Stimulated activated CD4-positive, alpha-beta T cell treated with anti-CD3 and anti-CD28 coated beads, Interleukin-2, amount 100 ng/mL, for 48 hours (primary cell): ENCODE data around the gene MGMT.

Source experiments
- DNase-seq, 2 donors: peaks; one replicate each; pipeline ENCODE4 v3.0.0-alpha.2; 2020

MGMT gene

DNA sequence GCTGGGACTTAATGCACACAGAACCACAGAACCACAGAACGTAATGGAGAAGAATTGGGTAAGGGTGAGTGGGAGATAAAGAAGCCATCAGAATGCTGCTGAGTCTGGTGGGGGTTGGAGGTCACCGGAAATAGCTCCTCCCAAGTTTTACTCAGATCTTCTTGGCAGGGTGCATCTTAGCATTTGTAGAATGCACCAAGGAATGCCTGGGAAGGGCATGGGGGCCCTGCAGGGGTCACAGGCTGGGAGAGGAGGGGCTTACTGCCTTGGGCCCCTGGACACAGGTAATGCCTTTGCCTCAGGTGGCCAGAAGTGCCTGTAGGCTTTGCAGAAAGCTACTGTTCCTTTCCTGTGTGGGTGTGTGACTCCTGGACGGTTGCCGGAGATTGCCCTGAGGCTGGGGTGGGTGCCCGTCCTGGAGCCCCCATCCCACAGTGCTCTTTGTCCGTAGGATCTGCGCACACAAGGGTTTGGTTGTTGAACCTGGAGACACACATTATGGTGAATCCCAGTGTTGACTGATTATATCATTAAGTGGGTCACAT, 55.1 kb downstream of the MGMT start:
- no peak for DNase-seq

GRCh38 chr10:129523031-129523722, 56.1 kb downstream of the MGMT start:
- DNase-seq: no peak

GRCh38 chr10:129523723-129524316, 56.8 kb downstream of the MGMT start:
- no peak for DNase-seq

GRCh38 chr10:129524936-129525335, 57.9 kb downstream of the MGMT start:
- no peak for DNase-seq

- DNase-seq: no peak
These were observed 58.4 kb downstream of the MGMT start for GRCh38 chr10:129525401-129525801.

GRCh38 chr10:129526943-129527342, 59.9 kb downstream of the MGMT start:
- no peak for DNase-seq

GRCh38 chr10:129528376-129528978, 61.4 kb downstream of the MGMT start:
- no peak for DNase-seq

GRCh38 chr10:129530581-129530980, 63.5 kb downstream of the MGMT start:
- no peak for DNase-seq

- no peak for DNase-seq
These were observed 64.3 kb downstream of the MGMT start for GRCh38 chr10:129531195-129531968.

DNA sequence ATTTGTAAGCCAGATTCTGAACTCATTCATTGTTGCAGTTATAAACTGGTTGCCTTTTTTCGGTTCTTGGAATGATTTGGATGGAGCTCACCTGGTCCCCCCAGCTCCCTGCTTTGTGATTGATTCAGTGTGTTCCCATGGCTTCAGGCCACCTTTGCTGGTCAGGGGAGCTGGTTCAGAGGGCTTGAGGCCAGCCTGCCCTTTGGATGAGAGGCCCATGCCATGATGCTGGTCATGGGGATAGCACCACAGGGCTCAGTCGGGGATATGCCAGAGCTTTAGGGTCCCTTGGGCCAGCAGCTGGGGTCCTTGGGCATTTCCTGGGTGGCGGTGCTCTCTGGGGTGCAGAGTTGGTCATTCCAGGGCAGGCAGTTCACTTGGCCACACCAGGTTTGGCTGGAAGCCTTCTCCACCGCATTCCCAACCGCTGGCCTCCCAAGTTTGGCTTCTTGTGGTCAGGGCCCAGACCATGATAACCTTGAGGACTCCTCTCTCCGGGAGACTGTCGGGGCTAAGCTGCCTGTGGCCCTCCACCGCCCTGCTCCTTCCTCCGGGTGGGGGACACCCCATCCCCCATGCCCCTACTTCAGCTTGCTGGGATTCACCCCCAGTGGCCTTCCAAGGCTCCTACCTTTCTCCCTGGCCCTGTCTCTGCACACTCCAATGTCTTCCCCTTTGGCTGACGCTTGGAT, 65.1 kb downstream of the MGMT start:
- no peak for DNase-seq

DNA sequence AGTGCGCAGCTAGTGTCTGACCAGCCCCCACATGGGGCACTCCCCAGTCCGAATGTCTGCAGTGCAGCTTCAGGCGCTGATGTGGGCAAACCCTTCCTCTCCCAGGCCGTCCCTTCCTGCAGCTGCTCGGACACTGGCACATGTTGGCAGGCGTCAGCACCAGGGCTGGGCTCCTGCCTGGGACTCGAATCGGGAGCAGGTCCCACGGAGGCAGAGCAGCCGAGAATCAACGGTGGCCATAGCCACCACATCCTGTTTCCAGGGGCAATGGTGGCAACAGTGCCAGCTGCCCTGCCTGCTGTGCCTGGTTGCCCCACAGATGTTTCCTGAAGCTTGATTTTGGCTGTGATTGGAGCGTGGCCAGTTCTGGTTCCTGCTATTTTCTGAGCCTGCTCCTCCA, 65.8 kb downstream of the MGMT start:
- no peak for DNase-seq

DNA sequence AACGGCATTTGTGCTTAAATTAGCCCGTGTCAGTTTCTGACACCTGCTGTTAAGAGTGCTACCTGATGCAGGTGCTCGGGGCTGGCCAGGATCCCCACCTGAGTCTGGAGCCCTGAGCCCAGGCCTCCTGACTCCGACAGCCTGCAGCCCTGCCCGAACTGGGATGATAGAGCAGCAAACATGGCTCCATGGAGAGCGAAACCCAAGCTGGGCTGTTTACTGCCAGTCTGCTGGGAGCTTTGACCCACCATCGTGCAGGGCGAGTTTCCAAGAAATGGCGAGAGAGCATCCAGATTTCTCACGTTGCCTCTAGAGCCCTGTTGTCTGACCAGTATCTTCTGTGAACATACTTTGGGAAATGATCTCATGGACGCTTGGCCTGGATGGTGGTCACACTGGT, 66.2 kb downstream of the MGMT start:
- no peak for DNase-seq

DNA sequence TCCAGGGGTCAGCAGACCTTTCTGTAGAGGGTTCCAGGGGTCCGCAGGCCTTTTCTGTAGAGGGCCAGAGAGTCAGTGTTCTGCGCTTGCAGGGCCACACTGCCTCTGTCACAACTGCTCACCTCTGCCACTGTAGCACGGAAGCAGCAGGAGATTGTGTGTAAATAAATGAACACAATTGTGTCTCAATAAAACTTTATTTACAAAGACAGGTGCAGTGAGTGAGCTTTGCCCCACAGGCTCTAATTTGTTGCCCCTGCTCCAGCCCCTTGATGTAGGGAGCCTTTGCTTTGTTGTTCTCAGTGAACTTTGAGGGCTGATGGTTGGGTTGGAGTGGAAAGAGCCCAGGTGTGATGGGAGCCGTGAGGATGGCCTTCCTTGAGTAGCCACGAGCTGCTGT, 67.8 kb downstream of the MGMT start:
- no peak for DNase-seq

DNA sequence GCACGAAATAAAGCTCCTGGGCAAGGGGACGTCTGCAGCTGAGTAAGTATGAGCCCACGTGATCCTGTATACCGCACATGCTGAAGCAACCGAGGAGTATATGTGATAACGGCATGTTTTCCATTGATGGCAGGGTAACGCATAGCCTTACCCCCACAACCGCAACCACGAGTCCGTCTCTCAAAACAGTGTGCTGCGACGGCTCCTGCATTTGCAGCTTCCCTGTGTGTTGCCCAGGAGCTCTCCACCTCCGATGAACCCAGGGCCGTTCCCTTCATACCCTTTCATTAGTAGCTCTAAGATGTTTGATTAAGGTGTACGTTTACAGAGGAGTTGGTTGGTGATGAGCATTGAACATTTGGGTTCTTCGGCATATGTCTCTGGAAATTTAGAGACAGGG, 69.3 kb downstream of the MGMT start:
- DNase-seq: no peak

DNA sequence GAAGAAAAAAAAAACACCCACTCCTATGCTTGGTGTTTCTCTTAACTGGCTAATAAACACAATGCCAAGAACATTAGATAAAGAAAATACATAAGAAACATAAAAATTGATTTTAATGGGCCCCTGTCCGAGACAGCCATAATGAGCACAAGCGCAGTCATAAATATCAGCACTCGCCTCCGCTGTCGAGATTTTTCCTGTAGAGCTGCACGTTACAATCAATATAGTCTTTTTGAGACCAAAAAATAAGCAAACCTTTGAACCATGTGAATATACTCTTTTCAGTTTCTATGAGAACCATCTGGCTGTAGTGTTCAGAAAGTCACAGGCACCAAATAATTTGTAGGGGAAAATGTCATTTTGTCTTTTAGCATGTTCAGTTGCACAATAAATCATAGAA, 70.1 kb downstream of the MGMT start:
- DNase-seq: no peak

DNA sequence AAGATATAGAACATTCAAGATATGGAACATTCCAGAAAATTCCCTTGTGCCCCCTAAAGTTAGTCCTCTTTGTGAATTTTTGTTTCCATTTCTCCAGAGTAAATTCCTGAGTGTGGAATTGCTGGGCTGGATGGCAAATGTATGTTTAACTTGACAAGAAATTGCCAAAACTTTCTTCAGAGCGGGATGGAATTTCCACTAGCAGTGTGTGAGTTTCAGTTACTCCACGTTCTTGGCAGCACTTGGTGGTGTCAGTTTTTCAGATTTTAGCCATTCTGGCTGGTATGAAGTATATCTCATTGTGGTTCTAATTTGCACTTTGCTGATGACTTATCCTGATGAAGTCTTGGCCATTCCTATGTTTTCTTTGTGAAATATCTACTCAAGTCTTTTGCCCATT, 71.2 kb downstream of the MGMT start:
- DNase-seq: no peak

DNA sequence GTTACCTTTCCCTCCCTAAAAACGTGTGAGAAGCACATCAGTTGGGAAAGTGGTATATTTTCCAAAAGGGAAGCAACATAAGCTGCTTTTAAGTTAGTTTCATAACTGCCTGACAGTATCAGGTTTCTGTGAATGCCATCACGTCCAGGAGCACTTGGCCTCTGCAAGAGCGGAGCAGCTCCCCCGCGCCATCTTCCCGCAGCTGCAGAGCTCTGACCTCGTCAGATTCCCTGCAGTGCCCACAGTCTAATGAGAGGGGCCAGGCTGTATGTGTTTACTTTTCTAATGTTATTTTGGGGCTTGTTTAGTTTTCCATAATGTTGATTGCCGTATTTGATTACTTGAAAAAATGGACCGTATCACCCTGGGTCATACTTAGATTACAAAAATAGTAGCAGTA, 74.2 kb downstream of the MGMT start:
- no peak for DNase-seq

DNA sequence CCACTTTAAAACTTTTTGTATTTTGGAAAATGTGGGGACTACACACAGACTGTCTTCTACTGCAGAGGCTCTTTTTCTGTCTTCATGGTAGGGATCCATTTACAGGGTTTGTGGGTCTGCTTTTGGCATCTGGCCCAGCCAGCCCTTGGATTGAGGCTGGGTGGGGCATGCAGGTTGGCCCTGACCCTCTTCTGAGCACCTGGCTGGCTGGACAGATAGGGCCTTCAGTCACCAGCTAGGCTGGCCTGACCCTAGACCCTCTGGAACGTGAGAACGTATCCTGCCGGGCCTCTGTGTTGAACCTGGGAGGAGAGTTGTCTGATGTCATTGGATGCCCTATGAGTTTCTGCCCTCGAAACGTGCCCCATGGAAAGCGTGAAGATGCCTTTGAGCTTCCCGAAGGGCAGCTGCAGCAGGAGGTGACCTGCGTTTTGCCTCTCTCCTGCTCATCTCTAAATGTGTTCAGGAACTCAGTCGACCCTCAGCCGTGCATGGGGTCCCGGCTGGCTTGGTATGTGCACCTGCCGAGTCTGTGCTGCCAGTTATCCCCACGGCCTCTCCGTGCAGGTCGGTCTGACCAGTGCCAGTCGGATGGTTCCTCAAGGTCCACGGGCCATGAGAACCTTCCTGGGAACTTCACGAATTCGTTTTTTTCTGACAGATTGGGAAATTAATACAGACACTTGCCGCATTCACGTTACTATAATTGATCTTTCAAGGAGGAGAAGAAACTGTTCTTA, 74.9 kb downstream of the MGMT start:
- no peak for DNase-seq

DNA sequence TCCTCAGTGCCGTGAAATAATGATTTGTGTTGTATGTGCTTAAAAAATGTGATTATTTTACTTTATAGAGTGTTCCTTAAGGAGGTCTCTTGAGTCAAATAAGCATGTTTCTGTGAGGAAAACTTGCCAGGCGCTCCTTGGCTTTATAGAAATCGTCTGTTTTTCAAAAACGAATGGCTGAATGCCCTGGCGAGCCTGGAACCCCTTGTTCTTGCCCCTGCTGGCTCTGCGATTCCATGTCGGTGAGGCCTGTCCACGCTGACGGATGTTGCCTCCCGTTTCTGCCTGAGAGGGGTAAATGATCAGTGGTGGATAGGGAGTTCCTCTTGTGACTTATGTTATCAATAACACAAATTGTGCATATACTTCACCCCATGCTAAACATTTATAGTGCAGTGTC, 75.5 kb downstream of the MGMT start:
- DNase-seq: no peak

GRCh38 chr10:129544205-129545202, 77.5 kb downstream of the MGMT start:
- no peak for DNase-seq

GRCh38 chr10:129545261-129545660, 78.2 kb downstream of the MGMT start:
- no peak for DNase-seq
